Left lung (tissue), 10 donors: Measurements from ENCODE around the gene LMF2. TPM values are rescaled to one million over a fixed set of nuclear protein-coding genes. Genes with fewer than 3 reads are reported as not detected.

Source experiments
- ATAC-seq: fragments of 200-7000 bp; cut with Tn5 transposase; one replicate; pipeline ENCODE4 v1.9.1; 2020; ENCODE audit warnings: moderate library complexity
- DNase-seq, 4 donors: peaks; one replicate each; pipeline ENCODE4 v3.0.0-alpha.2; 2013 to 2020
- H3K27ac ChIP-seq, 2 donors: fragments of 200-600 bp; sonication (generic) in 1 of 2; one replicate each; pipeline versions ENCODE4 v1.5.0 to v1.8.0; 2020 to 2021
- H3K27me3 ChIP-seq, 2 donors: fragments of 200-600 bp; sonication (generic) in 1 of 2; one replicate each; pipeline versions ENCODE4 v1.5.0 to v1.8.0; 2020 to 2021
- H3K36me3 ChIP-seq, 2 donors: fragments of 200-600 bp; sonication (generic) in 1 of 2; one replicate each; pipeline versions ENCODE4 v1.5.0 to v1.8.0; 2020 to 2021
- H3K4me1 ChIP-seq, 2 donors: fragments of 200-600 bp; one replicate each; pipeline ENCODE4 v1.8.0; 2021
- H3K4me3 ChIP-seq, 2 donors: fragments of 200-600 bp; sonication (generic) in 1 of 2; one replicate each; pipeline versions ENCODE4 v1.5.0 to v1.8.0; 2020 to 2021; ENCODE audit warnings: mild to moderate bottlenecking in 1 of 2
- H3K9me3 ChIP-seq, 2 donors: fragments of 200-600 bp; sonication (generic) in 1 of 2; one replicate each; pipeline versions ENCODE4 v1.5.0 to v1.8.0; 2020 to 2021
- CTCF ChIP-seq, 2 donors: fragments of 200-600 bp; sonication (generic) in 1 of 2; IDR thresholded peaks; one replicate each; pipeline versions ENCODE4 v1.5.0 to v1.8.0; 2021; ENCODE audit warnings: antibody characterized with exemption in 2 of 2
- intact Hi-C, 2 donors: fragments of 100-400 bp; cut with DNase I; formaldehyde crosslinking; loops; one replicate each; pipeline versions ENCODE4 v1.11.2 to v1.14.2; 2022
- polyA plus RNA-seq, 6 donors: library from polyadenylated mRNA; unstranded; fragments of 120-200 nt; gene quantifications; one replicate each; pipeline ENCODE4 v1.2.1, GENCODE V29; 2013; ENCODE audit not compliant: insufficient read length in 6 of 6
- total RNA-seq, 2 donors: library from RNA; stranded (reverse); fragmentation: NEBNext Ultra II Directional; extraction: Animal tissue kit (Norgen Biotek cat#: 25700); gene quantifications; one replicate each; pipeline ENCODE4 v1.2.1, GENCODE V29; 2021
- donor health status: DM: no; HTN: yes; CAD: no.
- donor health status: DM: no; HTN: no; CAD: no.

The LMF2 gene
- total and polyA plus RNA-seq, 8 donors, result 32.9 to 76.4 (median 47.1) TPM

- Histone ChIP-seq H3K36me3 (peaks cover 0 to 100% of the 10 kb centered on the region in 2 donors), H3K4me1 (no peaks in the 10 kb centered on the region), H3K9me3 (no peaks in the 10 kb centered on the region), H3K27me3 (no peaks in the 10 kb centered on the region), H3K27ac (no peak overlapping the region), H3K4me3 (no peak overlapping the region)
- DNase-seq (no peak), ATAC-seq (no peak)
- intact Hi-C loops, result no loop called here
- TF ChIP-seq CTCF (IDR thresholded peaks at IDR 0.05), result no peak
These were observed 48.5 kb downstream of the LMF2 start for GRCh38 chr22:50459016-50459415.

GRCh38 chr22:50456466-50457234 is 50.9 kb downstream of the LMF2 start:
- Histone ChIP-seq H3K4me3 (no peak overlapping the region), H3K9me3 (no peaks in the 10 kb centered on the region), H3K27me3 (no peaks in the 10 kb centered on the region), H3K4me1 (peaks cover 0 to 4% of the 10 kb centered on the region in 2 donors), H3K36me3 (peaks cover 0 to 97% of the 10 kb centered on the region in 2 donors), H3K27ac (no peak overlapping the region)
- ATAC-seq (no peak), DNase-seq (no peak)
- intact Hi-C loops, result no loop called here
- no peak for TF ChIP-seq CTCF (IDR thresholded peaks at IDR 0.05)

- peaks cover 0 to 4% of the 10 kb centered on the region in 2 donors for H3K4me1 ChIP-seq
- peaks cover 0 to 93% of the 10 kb centered on the region in 2 donors for H3K36me3 ChIP-seq
- H3K27me3 ChIP-seq, result no peaks in the 10 kb centered on the region
- no peak overlapping the region for H3K27ac ChIP-seq
- DNase-seq (no peak), ATAC-seq (no peak)
- H3K9me3 ChIP-seq, result no peaks in the 10 kb centered on the region
- H3K4me3 ChIP-seq, result no peak overlapping the region
- intact Hi-C loops, result no loop called here
- TF ChIP-seq CTCF (IDR thresholded peaks at IDR 0.05), result no peak
These were observed 51.5 kb downstream of the LMF2 start for GRCh38 chr22:50456026-50456425.

- DNase-seq (no peak), ATAC-seq (no peak)
- no peaks in the 10 kb centered on the region for H3K27me3 ChIP-seq
- no peak overlapping the region for H3K27ac ChIP-seq
- H3K36me3 ChIP-seq, result peaks cover 0 to 90% of the 10 kb centered on the region in 2 donors
- no peak overlapping the region for H3K4me3 ChIP-seq
- TF ChIP-seq CTCF (IDR thresholded peaks at IDR 0.05), result no peak
- H3K9me3 ChIP-seq, result no peaks in the 10 kb centered on the region
- peaks cover 0 to 4% of the 10 kb centered on the region in 2 donors for H3K4me1 ChIP-seq
- intact Hi-C loops, result no loop called here
These were observed 52.3 kb downstream of the LMF2 start for GRCh38 chr22:50455201-50455600.

- ATAC-seq (no peak), DNase-seq (no peak)
These were observed 52.9 kb downstream of the LMF2 start for GRCh38 chr22:50454556-50455075.

More at GRCh38 chr22:50454556-50455075, 52.9 kb downstream of the LMF2 start:
- Histone ChIP-seq H3K4me3 (no peak overlapping the region), H3K36me3 (peaks cover 0 to 90% of the 10 kb centered on the region in 2 donors), H3K27ac (no peak overlapping the region), H3K4me1 (peaks cover 0 to 4% of the 10 kb centered on the region in 2 donors), H3K27me3 (no peaks in the 10 kb centered on the region), H3K9me3 (no peaks in the 10 kb centered on the region)
- intact Hi-C loops, result no loop called here
- TF ChIP-seq CTCF (IDR thresholded peaks at IDR 0.05), result no peak

Other genes starting within 250 kb of the LMF2 start
- 10 to 100 TPM; 11.6 to 14.6 TPM for gene MAPK12, start 246.0 kb downstream of the LMF2 start, total RNA-seq
- 10 to 100 TPM; 14.2 to 31.4 (median 23.2) TPM for gene MAPK12, start 246.0 kb downstream of the LMF2 start, polyA plus RNA-seq
- gene MAPK11, start 237.3 kb downstream of the LMF2 start, total RNA-seq, result 10 to 100 TPM; 10.3 to 15.1 TPM
- gene MAPK11, start 237.3 kb downstream of the LMF2 start, polyA plus RNA-seq, result 10 to 100 TPM; 12.9 to 21.5 (median 14.7) TPM
- gene PLXNB2, start 200.1 kb downstream of the LMF2 start, total RNA-seq, result 100 to 1,000 TPM; 237 to 391 TPM
- gene PLXNB2, start 200.1 kb downstream of the LMF2 start, polyA plus RNA-seq, result 100 to 1,000 TPM; 116 to 149 (median 137) TPM
- gene DENND6B, start 180.7 kb downstream of the LMF2 start, total RNA-seq, result 1 to 10 TPM; 7.3 to 8.2 TPM
- gene DENND6B, start 180.7 kb downstream of the LMF2 start, polyA plus RNA-seq, result 10 to 100 TPM in 5 of 6 donors, 1 to 10 TPM in 1; 9.0 to 18.8 (median 14.0) TPM
- gene PPP6R2, start 164.4 kb downstream of the LMF2 start, total RNA-seq, result 10 to 100 TPM; 41.5 to 53.0 TPM
- gene PPP6R2, start 164.4 kb downstream of the LMF2 start, polyA plus RNA-seq, result 10 to 100 TPM; 36.9 to 60.1 (median 40.8) TPM
- 10 to 100 TPM; 57.1 to 69.9 TPM for gene SBF1, start 32.7 kb downstream of the LMF2 start, total RNA-seq
- gene SBF1, start 32.7 kb downstream of the LMF2 start, polyA plus RNA-seq, result 10 to 100 TPM; 31.6 to 47.4 (median 38.0) TPM
- 1 to 10 TPM; 2.2 to 3.5 TPM for gene ADM2, start 26.2 kb downstream of the LMF2 start, total RNA-seq
- under 1 TPM; 0.29 to 0.86 (median 0.46) TPM for gene ADM2, start 26.2 kb downstream of the LMF2 start, polyA plus RNA-seq
- gene MIOX, start 20.8 kb downstream of the LMF2 start, total RNA-seq, result not detected
- under 1 TPM in 5 of 6 donors, not detected in 1; 0.12 to 0.27 (median 0.15) TPM for gene MIOX, start 20.8 kb downstream of the LMF2 start, polyA plus RNA-seq
- gene NCAPH2, start 522 bp upstream of the LMF2 start, total RNA-seq, result 10 to 100 TPM; 45.5 to 50.1 TPM
- 10 to 100 TPM; 41.6 to 52.9 (median 44.7) TPM for gene NCAPH2, start 522 bp upstream of the LMF2 start, polyA plus RNA-seq
- 1 to 10 TPM; 2.3 to 3.1 TPM for gene SCO2, start 17.9 kb upstream of the LMF2 start, total RNA-seq
- 1 to 10 TPM in 5 of 6 donors, not detected in 1; 1.1 to 3.3 (median 2.1) TPM for gene SCO2, start 17.9 kb upstream of the LMF2 start, polyA plus RNA-seq
- 100 to 1,000 TPM; 130 to 256 TPM for gene TYMP, start 22.3 kb upstream of the LMF2 start, total RNA-seq
- gene TYMP, start 22.3 kb upstream of the LMF2 start, polyA plus RNA-seq, result 1 to 10 TPM; 2.6 to 5.6 (median 3.0) TPM
- gene KLHDC7B, start 38.2 kb upstream of the LMF2 start, total RNA-seq, result under 1 TPM; 0.29 to 0.73 TPM
- gene KLHDC7B, start 38.2 kb upstream of the LMF2 start, polyA plus RNA-seq, result under 1 TPM in 3 of 6 donors, not detected in 3; 0.03 to 0.07 (median 0.06) TPM
- not detected for gene SYCE3, start 55.2 kb upstream of the LMF2 start, total RNA-seq
- gene SYCE3, start 55.2 kb upstream of the LMF2 start, polyA plus RNA-seq, result not detected
- 10 to 100 TPM; 15.3 to 20.0 TPM for gene CPT1B, start 70.7 kb upstream of the LMF2 start, total RNA-seq
- gene CPT1B, start 70.7 kb upstream of the LMF2 start, polyA plus RNA-seq, result 10 to 100 TPM in 5 of 6 donors, 1 to 10 TPM in 1; 9.8 to 15.5 (median 11.9) TPM
- gene CHKB, start 75.1 kb upstream of the LMF2 start, total RNA-seq, result 10 to 100 TPM; 67.4 to 75.9 TPM
- 10 to 100 TPM; 72.0 to 94.0 (median 88.0) TPM for gene CHKB, start 75.1 kb upstream of the LMF2 start, polyA plus RNA-seq
- gene MAPK8IP2, start 93.1 kb upstream of the LMF2 start, total RNA-seq, result 1 to 10 TPM; 1.4 to 2.3 TPM
- gene MAPK8IP2, start 93.1 kb upstream of the LMF2 start, polyA plus RNA-seq, result 1 to 10 TPM in 3 of 6 donors, under 1 TPM in 3; 0.66 to 1.1 (median 0.98) TPM
- gene ARSA, start 120.5 kb upstream of the LMF2 start, total RNA-seq, result 10 to 100 TPM; 46.3 to 58.0 TPM
- 10 to 100 TPM; 17.8 to 26.2 (median 19.1) TPM for gene ARSA, start 120.5 kb upstream of the LMF2 start, polyA plus RNA-seq
- 10 to 100 TPM; 25.1 to 42.9 TPM for gene SHANK3, start 165.1 kb upstream of the LMF2 start, total RNA-seq
- 10 to 100 TPM; 17.2 to 37.5 (median 21.9) TPM for gene SHANK3, start 165.1 kb upstream of the LMF2 start, polyA plus RNA-seq
- gene ACR, start 230.5 kb upstream of the LMF2 start, total RNA-seq, result 1 to 10 TPM in 1 of 2 donors, not detected in 1; 1.4 TPM
- gene ACR, start 230.5 kb upstream of the LMF2 start, polyA plus RNA-seq, result 1 to 10 TPM in 1 of 6 donors, under 1 TPM in 5; 0.27 to 1.0 (median 0.56) TPM